Activated CD4-positive, alpha-beta T cell treated with anti-CD3 and anti-CD28 coated beads, Interleukin-2, amount 50 U/mL, for 24 hours (primary cell): ENCODE measurements around the gene PEAK1.
A peak's percentile ranks its signal among the peaks of the same experiment; 100 is the strongest.
"Not testable (repeated sequence)": the region's sequence is repeated elsewhere in the genome, so short reads cannot be mapped to it uniquely, and the experiment has no call there.

Source experiments
- DNase-seq, 2 donors: peaks; one replicate each; pipeline ENCODE4 v3.0.0-alpha.2; 2020; ENCODE audit warnings: low read depth in 1 of 2, low spot score in 1 of 2

Gene PEAK1

DNA sequence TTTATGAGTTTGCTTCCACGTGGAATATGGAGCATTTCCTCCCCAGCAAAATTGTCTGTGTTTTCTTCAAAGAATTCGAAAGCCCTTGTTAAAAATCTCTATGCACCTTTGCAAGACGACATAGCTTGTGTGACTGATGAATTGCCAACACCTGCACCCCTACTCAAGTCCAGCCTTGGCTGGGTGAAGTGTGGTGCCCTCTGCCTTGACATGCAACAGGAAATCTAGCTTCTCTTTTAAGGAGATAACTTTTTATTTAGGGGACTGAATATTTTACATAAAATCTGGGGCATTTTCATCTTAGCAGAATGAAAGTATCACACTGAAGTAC lies 1.4 kb upstream of the PEAK1 start:
- DNase-seq = no peak

DNA sequence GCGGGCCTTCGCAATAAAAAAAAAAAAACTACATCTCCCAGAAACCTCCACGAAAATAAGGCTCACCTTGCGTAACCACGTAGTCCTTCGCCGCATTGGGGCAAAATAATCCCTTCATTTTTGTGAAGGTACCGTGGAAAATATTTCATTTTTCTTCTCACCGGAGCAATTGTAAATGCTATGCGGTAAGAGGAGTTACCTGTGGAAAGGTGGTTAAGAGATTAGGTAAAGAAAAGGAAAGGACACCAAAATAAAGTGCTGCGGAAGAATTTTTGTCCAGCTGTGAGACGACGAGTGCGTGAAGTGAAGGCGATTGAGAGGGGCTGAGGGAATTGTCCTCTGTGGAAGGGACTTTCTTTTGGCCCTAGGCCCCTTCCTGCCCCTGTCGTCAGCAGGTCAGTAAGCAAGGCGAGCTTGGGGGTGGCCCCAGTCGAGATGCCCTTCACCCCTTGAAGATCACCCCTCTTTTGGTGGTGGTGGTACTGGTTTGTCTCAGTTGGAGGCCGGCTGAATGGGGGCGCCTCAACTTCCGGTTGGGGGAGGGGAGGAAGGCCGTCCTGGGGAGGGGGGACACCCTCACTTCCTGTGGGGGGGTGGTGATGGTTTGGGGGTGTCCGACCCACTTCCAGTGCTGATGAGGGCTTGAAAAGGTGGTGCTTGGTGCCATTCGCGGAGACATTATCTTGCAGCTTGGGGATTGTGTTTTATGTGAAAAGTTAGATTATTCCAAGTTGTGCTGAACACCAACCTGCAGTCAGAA lies 886 bp upstream of the PEAK1 start, which contains the start of gene HMG20A:
TSS of gene HMG20A (plus strand) at position 279 of the 760 bp plus-strand sequence. CDS start 37,520 bp downstream, outside the sequence.
- peak; percentile 36 to 46 for DNase-seq

DNA sequence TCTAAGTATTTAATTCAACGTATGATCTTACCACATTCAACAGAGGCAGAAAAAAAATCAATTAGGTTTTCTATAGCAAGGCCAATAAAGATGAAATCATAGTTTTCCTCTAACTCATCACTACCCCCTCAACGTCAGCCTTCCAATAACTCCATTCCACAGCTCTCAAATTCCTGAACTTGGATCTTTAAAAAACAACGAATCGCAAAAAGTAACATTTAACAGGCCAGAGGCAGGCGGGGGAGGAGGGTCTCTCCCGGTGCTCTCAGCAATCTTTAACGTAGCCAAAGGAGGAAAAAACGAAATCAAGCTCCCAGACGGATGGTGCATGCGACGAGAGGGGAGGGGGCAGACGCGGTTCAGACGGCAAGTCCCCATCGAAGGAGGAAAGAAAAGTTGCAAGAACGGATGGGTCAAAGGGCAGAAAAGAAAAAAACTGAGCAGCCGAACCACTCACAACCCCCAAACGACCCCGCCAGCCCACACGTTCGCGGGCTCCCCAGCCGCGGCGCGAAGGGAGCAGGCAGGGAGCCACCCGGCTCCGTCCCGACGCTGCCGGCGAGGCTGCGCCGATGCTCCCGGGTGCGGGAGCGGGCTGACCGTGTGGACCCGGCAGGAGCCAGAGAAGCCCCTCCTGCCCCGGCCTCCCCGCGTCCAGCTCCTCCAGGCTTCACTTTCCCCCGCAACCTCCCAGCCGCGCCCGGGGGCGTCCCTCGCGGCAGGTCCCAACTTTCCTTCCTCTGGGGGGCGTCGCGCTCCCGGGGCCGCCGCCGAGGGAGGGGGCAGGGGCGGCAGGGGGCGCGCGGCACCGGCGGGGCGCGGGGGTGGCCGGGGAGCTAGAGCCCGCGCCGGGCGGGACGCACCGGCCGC lies 703 bp downstream of the PEAK1 start:
- peak; percentile 16 to 25 for DNase-seq

DNA sequence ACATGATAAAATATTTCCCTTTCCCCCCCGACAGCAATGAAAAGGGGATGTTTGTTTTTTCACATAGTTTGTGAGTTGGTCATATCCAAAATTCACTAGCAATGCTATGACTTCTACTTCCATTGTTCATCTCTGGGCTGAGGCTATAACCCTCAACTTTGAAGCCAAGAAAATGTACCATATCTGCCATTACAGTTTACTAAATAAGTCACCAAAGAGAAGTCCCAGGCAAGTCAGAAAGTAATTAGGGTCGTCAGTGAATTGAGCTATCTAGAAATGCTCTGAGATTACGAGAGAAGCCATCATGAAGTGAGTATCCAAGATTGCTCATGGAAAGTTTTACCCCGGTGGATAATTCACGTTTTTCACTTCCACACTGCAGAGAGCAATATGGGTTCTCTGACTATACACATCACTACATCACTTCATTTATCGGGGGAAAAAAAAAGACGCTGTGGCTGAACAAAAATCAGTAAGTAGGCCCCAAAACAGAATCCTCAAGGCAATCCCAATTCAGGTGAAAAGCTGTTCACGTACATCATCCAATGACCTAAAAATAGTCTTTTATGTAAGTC lies 1.4 kb downstream of the PEAK1 start:
- no peak for DNase-seq

DNA sequence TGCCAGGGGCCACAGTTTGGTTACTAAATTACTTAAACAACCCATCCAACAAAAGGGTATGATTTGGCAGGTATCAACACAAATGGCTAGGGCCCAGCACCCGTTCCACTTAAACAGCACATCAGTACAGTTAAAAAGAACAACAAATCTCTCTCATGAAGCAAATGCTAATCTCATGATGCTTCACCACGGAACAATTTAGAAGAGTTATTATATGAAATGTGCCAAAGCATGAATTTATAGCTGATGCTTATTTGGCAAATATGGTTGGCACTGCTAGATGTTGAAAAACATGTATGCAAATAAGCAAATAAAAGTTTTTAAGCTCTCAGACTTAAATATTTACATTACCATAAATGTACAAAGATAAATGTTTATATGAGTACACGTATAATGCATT lies 2.3 kb downstream of the PEAK1 start:
- no peak for DNase-seq

DNA sequence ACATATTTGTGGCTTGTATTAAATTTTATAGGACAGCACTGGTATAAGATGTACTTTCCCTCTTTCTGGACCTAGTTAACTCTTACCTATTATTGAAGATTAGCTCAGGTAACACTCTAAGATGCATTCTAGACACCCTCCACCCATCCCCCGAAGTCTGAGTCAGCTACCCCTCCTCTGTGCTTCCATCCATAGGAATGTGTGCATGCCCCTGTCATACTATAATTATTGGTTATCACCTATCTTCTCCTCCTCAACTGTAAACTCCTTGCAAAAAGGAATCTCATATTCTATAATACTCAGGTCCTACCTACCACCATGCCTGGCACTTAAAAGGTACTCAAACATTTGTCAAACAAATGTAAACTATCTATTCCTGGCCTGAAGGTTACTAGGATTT lies 3.0 kb downstream of the PEAK1 start:
- DNase-seq = no peak

DNA sequence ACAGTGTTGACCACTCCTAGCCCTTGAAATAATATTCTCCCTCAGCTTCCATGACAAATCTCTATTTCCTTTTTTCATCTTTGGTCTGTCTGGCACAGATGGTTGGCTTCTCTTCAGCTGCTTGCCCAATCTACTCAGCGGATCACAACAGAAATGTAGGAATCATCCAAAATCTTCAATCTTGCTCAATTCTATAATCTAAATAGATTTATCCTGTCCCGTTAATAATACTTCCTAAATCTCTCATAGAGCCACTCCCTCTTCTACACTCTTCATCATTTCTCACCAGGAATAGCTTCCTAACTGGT lies 3.8 kb downstream of the PEAK1 start:
- DNase-seq = no peak

DNA sequence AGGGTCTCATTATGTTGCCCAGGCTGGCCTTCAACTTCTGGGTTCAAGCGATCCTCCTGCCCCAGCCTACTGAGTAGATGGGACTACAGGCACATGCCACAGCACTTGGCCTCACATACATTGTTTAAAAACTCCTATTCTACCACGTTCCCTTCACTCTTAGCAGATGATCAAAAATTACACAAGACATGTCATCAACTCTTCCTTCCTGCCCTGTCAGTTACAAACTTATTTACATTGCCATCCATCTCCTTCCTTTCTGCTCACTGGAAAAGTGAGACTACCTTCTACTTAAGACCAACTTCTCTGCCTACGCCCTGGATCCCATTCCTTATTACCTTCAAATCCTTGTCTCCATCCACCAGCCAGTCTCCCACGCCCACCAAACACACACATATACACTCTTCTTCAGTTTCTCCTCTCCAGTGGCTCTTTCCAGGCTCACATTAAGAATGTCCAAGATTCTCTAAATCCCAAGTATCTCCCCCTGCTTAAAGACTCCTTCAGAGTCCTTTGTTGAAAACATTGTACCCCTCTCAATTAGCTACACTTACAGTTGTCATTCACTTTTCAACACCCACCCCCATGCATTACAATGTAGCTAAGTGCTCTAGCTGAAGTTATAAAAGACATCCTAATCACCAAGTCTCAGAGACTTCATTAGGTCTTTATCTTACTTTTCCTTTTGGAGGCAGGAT lies 4.3 kb downstream of the PEAK1 start:
- no peak for DNase-seq

DNA sequence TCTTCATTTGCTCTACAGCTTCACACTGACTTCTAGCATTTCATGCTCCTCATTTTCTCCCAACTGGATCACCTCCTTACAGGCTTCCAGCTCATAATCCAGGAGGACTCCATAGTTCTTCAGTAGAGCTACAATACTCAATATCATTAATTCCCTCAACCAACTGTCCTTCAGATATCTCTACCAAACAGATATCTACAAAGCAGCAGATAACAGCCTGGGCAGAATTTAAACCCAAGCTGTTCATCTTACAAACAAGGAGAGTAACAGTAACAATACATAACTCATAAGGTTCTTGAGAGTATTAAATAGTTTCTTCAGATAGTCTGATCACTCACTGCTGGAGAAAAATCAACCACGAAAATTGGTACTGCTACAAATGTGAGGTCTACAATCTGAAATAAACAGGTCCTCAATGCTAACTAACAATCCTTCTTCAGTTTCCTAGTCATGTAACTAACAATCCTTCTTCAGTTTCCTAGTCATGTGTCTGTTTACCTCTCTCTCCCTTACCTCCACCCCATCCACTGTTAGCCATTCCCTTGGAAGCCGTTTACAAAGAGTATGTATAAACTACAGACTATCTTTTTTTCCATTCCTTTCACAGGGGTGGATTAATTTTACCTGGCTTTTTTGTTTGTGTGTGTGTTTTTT lies 5.0 kb downstream of the PEAK1 start:
- no peak for DNase-seq

DNA sequence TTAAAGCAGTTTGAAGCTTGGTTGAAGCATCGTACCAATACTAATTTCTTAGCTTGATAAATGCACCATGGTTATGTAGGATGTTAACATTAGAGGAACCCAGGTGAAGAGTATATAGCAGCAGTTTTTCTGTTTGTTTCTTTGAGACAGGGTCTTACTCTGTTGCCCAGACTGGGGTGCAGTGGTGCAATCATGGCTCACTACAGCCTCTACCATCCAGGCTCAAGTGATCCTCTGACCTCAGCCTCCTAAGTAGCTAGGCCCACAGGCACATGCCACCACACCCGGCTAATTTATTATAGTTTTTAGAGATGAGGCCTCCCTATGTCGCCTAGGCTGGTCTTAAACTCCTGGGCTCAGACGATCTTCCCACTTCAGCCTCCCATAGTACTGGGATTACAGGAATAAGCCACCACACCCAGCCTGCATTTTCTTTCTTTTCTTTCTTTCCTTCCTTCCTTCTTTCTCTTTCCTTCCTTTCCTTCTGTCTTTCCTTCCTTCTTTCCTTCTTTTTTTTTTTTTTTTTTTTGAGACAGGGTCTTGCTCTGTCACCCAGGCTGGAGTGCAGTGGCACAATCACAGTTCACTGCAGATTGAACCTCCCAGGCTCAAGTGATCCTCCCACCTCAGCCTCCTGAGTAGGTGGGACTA lies 6.1 kb downstream of the PEAK1 start:
- DNase-seq = no peak

DNA sequence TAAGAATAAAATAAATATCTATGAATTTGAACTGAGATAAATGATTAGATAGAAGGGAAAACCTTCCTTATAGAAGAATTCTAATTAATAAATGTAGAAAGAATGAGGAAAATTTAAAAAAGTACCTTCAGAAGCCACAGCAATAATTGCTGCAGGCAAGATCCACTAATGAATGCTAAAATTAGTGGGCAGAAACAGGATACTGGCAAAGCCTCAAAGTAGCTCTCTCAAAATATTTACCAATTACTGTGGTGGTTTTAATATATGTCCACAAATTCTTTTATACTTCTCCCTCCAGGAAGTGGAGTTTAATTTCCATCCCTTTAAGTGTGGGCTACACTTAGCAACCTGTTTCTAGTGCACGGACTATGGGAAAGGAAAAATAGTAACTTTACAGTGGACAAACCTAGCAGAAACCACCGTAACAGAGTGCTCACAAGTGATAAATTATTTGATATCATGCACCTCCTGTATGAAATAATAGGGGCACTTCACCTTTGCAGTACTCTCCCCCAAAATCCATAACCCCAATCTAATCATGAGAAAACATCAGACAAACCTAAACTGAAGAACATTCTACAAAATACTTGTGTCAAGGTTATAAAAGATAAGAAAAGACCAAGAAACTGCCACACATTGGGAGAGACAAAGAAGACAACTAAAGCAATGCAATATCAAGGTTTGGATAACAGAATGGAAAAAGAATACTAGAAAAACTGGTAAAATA lies 6.8 kb downstream of the PEAK1 start:
- DNase-seq = no peak

DNA sequence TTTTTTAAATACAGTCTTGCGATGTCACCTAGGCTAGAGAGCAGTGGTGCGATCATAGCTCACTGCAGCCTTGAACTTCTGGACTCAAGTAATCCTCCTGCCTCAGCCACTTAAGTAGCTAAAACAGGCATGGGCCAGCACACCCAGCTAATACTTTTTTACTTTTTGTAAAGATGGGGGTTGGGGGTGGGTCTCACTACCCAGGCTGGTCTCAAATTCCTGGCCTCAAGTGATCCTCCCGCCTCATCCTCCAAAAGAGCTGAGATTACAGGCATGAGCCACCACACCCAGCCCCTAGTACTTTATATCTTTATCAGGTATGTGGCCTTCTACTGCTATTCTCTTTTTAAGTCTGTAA lies 8.3 kb downstream of the PEAK1 start:
- no peak for DNase-seq

DNA sequence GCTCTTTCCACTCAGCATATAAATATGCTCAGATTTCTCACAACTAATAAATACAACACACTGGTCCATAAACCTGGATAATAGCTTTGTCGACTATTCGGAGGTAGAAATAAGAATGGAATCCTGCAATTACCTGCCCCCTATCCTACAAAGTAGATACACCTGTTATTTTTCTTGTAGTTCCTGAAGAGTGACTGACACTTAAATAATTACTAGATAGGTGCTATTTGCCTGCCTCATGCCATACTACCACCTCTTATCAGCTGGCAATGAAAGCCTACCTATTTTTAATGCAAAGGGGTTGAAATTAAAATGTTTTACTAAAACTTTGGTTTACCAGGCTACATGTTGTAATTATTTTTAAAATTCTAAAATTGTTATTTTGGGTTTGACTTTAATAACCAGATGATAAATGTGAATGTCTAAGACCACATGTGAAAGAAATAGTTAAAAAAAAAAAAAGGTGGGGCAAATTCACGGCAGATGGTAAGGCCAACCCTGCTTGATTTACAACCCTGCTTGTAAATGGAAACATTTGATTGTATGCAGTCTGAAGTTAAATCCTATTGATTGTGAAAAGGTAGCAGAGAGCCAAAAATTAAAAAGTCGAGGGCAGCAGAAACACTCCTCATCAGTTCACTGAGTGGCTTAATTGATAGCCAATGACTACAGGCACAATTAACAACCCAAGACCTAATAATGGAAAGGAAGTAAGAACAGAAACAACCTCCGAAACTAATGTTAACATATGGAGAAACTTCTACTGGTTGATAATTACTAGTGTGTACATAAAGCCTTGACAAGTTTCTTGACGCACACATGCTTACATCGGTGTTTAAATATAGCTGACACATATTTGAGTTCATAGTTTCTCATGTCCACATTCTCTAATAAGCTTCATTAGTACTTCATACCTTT lies 8.9 kb downstream of the PEAK1 start:
- DNase-seq = no peak

DNA sequence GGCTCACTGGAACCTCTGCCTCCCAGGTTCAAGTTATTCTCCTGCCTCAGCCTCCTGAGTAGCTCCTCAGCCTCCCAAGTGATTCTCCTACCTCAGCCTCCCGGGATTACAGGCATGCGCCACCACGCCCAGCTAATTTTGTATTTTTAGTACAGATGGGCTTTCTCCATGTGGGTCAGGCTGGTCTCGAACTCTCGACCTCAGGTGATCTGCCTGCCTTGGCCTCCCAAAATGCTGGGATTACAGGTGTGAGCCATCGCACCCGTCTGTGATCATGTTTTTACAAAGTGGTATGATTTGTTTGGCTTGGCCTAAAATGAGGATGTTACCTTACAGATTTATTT lies 9.8 kb downstream of the PEAK1 start:
- not testable (repeated sequence) for DNase-seq

DNA sequence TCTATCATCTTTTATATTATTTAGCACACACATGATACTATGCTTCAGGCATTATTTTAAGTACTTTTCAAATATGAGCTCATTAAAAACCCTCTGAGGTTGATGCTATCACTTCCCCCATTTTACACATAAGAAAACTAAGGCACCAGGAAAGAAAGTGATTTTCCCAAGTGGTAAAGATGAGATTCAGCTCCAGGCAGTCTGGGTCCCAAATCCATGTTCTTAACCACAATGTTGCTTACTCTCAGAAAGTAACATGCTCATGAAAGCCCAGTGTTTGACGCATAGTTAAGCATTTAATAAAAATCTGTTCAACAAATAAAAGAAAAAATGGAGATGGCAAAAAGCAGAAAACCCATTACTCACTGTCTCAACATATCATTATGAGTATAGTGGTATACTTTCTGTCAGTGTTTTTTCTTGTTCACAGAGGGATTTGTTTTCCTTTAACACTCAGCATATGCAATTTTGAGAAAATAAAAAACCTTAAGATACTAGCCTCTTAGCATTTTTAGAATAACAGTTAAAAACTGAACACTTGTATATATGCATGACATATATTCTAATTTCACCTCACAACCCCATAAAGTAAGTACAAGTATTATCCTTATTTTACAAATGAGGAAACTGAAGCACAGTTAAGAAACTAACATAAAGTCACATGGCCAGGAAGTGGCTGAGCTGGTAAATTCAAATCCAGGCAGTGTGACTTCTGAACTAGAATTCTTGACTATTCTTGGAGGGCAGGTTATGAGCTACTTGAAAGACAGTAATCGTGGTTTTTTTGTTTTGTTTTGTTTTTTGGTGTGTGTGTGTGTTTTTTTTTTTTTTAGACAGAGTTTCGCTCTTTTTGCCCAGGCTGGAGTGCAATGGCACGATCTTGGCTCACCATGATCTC lies 10.4 kb downstream of the PEAK1 start:
- no peak for DNase-seq

DNA sequence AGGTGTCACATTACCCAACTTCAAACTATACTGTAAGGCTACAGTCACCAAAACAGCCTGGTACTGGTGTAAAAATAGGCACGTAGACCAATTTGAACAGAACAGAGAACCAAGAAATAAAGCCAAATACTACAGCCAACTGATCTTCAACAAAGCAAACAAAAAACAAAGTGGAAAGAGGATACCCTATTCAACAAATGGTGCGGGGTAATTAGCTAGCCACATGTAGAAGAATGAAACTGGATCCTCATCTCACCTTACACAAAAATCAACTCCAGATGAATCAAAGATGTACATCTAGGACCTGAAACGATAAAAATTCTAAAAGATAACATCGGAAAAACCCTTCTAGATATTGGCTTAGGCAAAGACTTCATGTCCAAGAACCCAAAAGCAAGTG lies 13.1 kb downstream of the PEAK1 start:
- DNase-seq = no peak

DNA sequence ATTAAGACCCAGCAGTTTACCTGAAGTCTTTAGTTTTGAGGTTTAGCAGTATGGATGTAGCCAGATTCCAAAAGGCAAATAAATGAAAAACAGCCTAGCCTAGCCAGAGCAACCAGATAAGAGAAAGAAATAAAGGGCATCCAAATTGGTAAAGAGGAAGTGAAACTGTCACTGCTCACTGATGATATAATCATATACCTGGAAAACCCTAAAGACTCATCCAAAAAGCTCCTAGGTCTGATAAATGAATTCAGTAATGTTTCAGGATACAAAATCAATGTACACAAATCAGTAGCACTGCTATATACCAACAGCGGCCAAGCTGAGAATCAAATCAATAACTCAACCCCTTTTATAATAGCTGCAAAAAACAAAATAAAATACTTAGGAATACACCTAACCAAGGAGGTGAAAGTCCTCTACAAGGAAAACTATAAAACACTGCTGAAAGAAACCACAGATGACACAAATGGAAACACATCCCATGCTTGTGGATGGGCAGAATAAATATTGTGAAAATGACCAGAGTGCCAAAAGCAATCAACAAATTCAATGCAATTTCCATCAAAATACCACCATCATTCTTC lies 13.6 kb downstream of the PEAK1 start:
- not testable (repeated sequence) for DNase-seq
